Measurements from ENCODE around the gene TRHDE.

TRHDE gene

GRCh38 chr12:72359416-72359815 lies 87.2 kb downstream of the TRHDE start:
- H3K4me3 ChIP-seq (ENCODE audit: low read depth, low read length), result no peak overlapping the region
- no peak for TF ChIP-seq CTCF (IDR thresholded peaks at IDR 0.05; ENCODE audit: borderline replicate concordance, insufficient read depth, low read depth, low read length)

GRCh38 chr12:72365151-72365550 lies 93.0 kb downstream of the TRHDE start:
- H3K4me3 ChIP-seq (ENCODE audit: low read depth, low read length), result no peak overlapping the region
- no peak for TF ChIP-seq CTCF (IDR thresholded peaks at IDR 0.05; ENCODE audit: borderline replicate concordance, insufficient read depth, low read depth, low read length)

GRCh38 chr12:72366255-72366654 lies 94.1 kb downstream of the TRHDE start:
- no peak overlapping the region for H3K4me3 ChIP-seq (ENCODE audit: low read depth, low read length)
- TF ChIP-seq CTCF (IDR thresholded peaks at IDR 0.05; ENCODE audit: borderline replicate concordance, insufficient read depth, low read depth, low read length), result no peak

GRCh38 chr12:72368298-72368697 lies 96.1 kb downstream of the TRHDE start:
- no peak for TF ChIP-seq CTCF (IDR thresholded peaks at IDR 0.05; ENCODE audit: borderline replicate concordance, insufficient read depth, low read depth, low read length)
- H3K4me3 ChIP-seq (ENCODE audit: low read depth, low read length), result no peak overlapping the region

GRCh38 chr12:72368719-72369422 lies 96.7 kb downstream of the TRHDE start:
- no peak overlapping the region for H3K4me3 ChIP-seq (ENCODE audit: low read depth, low read length)
- TF ChIP-seq CTCF (IDR thresholded peaks at IDR 0.05; ENCODE audit: borderline replicate concordance, insufficient read depth, low read depth, low read length), result no peak

- H3K4me3 ChIP-seq (ENCODE audit: low read depth, low read length), result no peak overlapping the region
- no peak for TF ChIP-seq CTCF (IDR thresholded peaks at IDR 0.05; ENCODE audit: borderline replicate concordance, insufficient read depth, low read depth, low read length)
These were observed 97.3 kb downstream of the TRHDE start for GRCh38 chr12:72369423-72369959.

GRCh38 chr12:72380441-72380840 lies 108.3 kb downstream of the TRHDE start:
- no peak overlapping the region for H3K4me3 ChIP-seq (ENCODE audit: low read depth, low read length)
- no peak for TF ChIP-seq CTCF (IDR thresholded peaks at IDR 0.05; ENCODE audit: borderline replicate concordance, insufficient read depth, low read depth, low read length)

Data from GM12875 (cell line).